NCI-H460 (cell line): ENCODE results near the gene KLK3. TPM values are rescaled to one million over a fixed set of nuclear protein-coding genes. Genes with fewer than 3 reads are reported as not detected.

Experiments
- DNase-seq: peaks from one replicate; pipeline ENCODE4 v3.0.0-alpha.2; 2016; ENCODE audit warnings: low read depth; ENCODE audit errors: extremely low read depth
- total RNA-seq: library from RNA; depleted of rRNA; stranded (reverse); fragments of >200 nt; shearing (Covaris generic); gene quantifications from 2 replicates; pipeline ENCODE4 v1.2.3, GENCODE V29; 2014

Gene KLK3
- total RNA-seq, 1 experiment from 2014 or later, result not detected

DNA sequence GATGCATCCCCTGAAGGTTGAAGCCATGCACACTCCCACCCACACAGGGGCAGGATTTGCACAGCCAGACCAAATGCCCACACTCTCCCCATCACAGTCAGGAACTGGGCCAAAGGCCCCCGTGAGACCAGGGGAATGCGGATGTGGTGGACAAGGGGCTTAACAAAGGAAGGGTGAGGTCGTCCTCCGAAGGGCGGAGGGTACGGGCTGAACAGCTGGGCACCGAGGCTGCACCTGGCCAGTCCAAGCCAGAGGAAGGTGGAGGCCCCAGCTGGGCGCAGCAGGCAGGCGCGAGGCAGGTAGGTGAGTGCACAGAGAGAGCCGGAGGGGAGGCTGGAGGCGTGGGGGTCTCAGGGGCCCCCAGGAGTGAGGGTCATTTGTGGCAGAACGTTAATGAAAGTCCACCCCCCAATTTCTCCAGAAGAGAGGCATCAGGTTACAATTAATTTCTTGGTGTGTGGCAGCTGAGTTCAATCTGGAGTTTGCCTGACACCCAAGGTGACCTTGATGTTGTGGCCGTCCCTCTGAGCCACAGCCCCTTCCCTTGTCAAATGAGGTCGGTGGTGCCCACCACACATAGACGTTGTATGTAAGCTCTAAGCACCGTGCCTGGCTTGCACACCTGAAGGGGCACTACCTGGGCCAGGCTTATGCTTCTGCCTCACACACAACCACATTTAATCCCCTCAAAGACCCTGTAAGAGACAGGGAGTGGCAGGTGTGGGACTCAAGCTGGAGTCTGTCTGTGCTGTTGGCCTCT lies 24.3 kb upstream of the KLK3 start:
- DNase-seq, result no peak

GRCh38 chr19:50831026-50831396 lies 23.7 kb upstream of the KLK3 start:
- no peak for DNase-seq

GRCh38 chr19:50832666-50833065 lies 22.0 kb upstream of the KLK3 start:
- no peak for DNase-seq

- no peak for DNase-seq
Measured at GRCh38 chr19:50833117-50833801, 21.5 kb upstream of the KLK3 start, which contains the start of gene KLK15. KLK15 (minus strand) TSS chr19:50833574; CDS start chr19:50831492, 2,082 bp downstream.

- no peak for DNase-seq
Measured at GRCh38 chr19:50833802-50834167, 20.9 kb upstream of the KLK3 start.

DNA sequence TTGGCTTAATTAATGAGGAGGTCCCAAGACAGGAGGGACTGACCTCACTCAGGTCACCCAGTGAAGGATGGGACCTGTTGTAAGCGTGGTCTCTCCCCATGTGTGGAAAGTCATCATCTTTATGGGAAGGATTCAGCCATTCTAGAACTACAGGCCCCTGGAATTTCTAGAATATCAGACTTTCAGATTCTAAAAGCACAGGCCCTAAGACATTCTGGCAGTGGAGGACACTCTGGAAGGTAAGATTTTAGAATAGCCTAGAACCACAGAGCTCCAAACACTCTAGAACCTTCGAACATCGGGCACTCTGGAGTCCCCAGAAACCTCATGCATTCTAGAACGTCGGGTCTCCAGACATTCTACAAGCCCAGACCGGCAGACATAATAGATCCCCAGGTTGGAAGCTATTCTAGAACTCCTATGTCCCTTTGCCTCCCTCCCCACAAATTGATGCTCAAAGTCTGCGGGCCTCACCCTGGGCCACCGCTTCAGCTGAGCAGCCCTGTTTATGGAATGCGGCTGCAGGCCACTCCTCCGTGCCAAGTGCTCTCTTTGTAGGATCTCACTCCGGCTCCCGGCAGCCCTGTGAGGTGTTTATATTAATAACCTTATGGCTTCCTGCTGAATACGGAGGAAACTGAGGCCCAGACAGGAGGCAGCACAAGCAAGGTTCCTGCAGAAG lies 19.5 kb upstream of the KLK3 start:
- DNase-seq, result no peak

GRCh38 chr19:50835785-50836542 lies 18.8 kb upstream of the KLK3 start:
- DNase-seq, result peak; percentile 59

DNA sequence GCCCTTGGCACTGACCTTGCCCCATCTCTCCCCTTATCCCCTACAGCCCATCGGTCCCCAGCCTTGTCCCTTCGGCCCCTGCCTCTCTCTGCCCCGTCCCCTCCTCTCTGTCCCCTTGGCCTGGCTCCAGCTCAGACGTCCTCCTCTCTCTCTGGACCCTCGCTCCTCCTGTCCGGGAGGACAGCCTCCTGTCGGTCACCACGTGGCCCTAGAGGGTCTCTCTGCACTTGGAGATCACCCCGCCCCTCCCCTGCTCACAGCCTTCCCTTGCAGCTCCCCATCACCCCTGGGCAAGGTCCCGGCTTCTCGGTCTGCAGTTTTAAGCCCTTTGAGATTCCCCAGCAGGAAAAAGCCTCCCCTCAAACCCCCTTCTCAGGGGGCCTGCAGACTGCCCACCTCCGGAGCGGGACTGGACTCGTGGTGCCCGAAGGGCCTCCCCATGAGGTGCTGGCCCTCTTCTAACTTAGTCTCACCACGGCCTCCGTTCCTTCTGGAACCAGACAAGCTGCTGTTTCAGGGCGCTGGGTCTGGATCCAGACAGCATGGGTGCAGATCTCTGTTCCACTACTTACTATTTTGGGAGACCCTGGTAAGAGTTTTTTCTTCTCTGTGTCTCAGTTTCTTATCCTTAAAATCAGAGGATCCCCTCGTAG lies 18.0 kb upstream of the KLK3 start:
- no peak for DNase-seq

DNA sequence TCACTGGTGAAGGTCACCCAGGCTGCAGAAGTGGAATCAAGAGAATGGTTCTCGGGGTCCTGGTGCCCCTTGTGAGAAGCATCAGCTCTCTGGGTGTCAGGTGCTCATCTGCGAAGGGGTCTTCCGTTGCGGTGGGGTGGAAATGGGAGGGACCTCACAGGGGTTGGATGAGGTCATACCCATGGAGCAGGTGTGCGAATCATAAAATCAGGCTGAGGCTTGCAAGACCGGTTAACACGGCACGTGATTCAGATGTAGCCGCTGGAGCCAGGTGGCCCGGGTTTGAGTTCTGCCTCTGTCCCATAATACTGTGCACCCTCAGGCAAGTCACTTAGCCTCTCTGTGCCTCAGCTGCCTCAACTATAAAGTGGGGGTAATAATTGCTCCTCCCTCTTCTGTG lies 17.4 kb upstream of the KLK3 start:
- no peak for DNase-seq

DNA sequence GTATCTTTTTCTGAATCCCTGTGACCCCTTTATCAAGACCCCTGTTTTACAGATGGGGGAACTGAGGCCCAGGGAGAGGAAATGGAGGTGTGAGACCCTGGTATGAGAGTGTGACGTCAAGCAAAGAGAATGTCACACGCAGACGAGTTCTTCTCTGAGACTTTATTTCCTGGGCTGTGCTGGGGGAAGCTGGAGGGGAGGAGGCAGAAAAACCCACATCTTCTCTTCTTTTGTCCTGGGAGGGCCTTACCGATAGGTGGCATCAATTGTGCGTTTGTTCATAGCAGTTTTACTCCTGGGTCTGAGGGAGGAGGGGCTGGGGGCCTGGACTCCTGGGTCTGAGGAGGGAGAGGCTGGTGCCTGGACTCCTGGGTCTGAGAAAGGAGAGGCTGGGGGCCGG lies 16.5 kb upstream of the KLK3 start:
- no peak for DNase-seq

- DNase-seq, result no peak
Measured at GRCh38 chr19:50839712-50840655, 14.7 kb upstream of the KLK3 start.

- no peak for DNase-seq
Measured at GRCh38 chr19:50842130-50842529, 12.6 kb upstream of the KLK3 start.

GRCh38 chr19:50843205-50843604 lies 11.5 kb upstream of the KLK3 start:
- no peak for DNase-seq

DNA sequence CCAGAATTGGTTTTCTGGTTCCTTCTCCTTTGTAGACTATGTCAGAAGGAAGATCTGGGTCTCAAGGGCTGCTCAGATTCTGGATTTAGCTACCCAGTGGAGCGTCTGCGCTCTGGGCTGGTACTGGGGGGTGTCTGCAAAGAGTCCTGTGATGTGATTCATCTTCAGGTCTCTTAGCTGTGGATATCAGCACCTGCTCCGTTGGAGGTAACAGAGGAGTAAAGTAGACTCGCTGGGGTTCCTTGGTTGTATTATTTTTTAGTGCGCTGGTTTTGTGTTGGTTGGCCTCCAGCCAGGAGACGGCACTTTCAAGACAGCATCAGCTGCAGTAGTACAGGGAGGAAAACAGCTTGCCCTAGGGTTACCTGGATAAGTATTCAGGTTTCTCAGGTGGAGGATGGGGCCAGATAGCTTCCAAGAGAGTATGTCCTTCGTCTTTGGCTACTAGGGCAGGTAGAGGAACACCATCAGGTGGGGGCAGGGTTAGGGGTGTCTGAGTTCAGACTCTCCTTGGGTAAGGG lies 11.0 kb upstream of the KLK3 start:
- DNase-seq, result no peak

GRCh38 chr19:50844296-50844935 lies 10.3 kb upstream of the KLK3 start:
- DNase-seq, result no peak

- no peak for DNase-seq
Measured at GRCh38 chr19:50850738-50851137, 4.0 kb upstream of the KLK3 start.

DNA sequence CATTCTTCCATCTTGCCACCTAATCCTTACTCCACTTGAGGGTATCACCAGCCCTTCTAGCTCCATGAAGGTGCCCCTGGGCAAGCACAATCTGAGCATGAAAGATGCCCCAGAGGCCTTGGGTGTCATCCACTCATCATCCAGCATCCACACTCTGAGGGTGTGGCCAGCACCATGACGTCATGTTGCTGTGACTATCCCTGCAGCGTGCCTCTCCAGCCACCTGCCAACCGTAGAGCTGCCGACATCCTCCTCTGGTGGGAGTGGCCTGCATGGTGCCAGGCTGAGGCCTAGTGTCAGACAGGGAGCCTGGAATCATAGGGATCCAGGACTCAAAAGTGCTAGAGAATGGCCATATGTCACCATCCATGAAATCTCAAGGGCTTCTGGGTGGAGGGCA lies 3.1 kb upstream of the KLK3 start:
- no peak for DNase-seq

DNA sequence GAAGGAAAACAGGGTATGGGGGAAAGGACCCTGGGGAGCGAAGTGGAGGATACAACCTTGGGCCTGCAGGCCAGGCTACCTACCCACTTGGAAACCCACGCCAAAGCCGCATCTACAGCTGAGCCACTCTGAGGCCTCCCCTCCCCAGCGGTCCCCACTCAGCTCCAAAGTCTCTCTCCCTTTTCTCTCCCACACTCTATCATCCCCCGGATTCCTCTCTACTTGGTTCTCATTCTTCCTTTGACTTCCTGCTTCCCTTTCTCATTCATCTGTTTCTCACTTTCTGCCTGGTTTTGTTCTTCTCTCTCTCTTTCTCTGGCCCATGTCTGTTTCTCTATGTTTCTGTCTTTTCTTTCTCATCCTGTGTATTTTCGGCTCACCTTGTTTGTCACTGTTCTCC lies 2.7 kb downstream of the KLK3 start:
- no peak for DNase-seq

- DNase-seq, result no peak
Measured at GRCh38 chr19:50858886-50859285, 4.2 kb downstream of the KLK3 start.
